HAP-1 (cell line): ENCODE measurements around the gene GSG1L2.

Experiments used
- DNase-seq, 2 experiments: peaks; one replicate each; pipeline ENCODE4 v3.0.0-alpha.2; 2016 to 2020; ENCODE audit warnings: low spot score in 2 of 2
- H3K27me3 ChIP-seq: fragments of 250-450 bp; sonication (Bioruptor Pico); 2 replicates; pipeline ENCODE4 v1.5.1; 2020; ENCODE audit warnings: low read depth, mild to moderate bottlenecking, moderate library complexity
- H3K36me3 ChIP-seq: fragments of 250-450 bp; sonication (Bioruptor Pico); replicated peaks from 2 replicates; pipeline ENCODE4 v1.5.1; 2020; ENCODE audit warnings: mild to moderate bottlenecking
- H3K4me1 ChIP-seq: fragments of 250-450 bp; sonication (Bioruptor Pico); 2 replicates; pipeline ENCODE4 v1.5.1; 2020; ENCODE audit warnings: mild to moderate bottlenecking
- H3K4me3 ChIP-seq: fragments of 250-450 bp; sonication (Bioruptor Pico); 2 replicates; pipeline ENCODE4 v1.5.1; 2020; ENCODE audit warnings: mild to moderate bottlenecking, moderate library complexity
- H3K9me3 ChIP-seq: fragments of 250-450 bp; sonication (Bioruptor Pico); 2 replicates; pipeline ENCODE4 v1.5.1; 2020; ENCODE audit warnings: mild to moderate bottlenecking, moderate library complexity
- in situ Hi-C: fragments of 300-500 bp; cut with MboI; formaldehyde crosslinking; loops from 3 replicates; pipeline ENCODE4 v1.14.3; 2020; ENCODE audit warnings: low sequenced_read_pairs, inconsistent platforms, mixed read lengths

The GSG1L2 gene

GRCh38 chr17:9839433-9839832, 17.6 kb upstream of the GSG1L2 start:
- in situ Hi-C loops: no loop called here
- H3K9me3 ChIP-seq: no peaks in the 10 kb centered on the region; the same call in 1 of the 2 replicates
- no peak overlapping the region for H3K4me3 ChIP-seq
- no peaks in the 10 kb centered on the region for H3K36me3 ChIP-seq
- DNase-seq: no peak
- H3K4me1 ChIP-seq: no peaks in the 10 kb centered on the region
- H3K27me3 ChIP-seq: no peaks in the 10 kb centered on the region

- no peaks in the 10 kb centered on the region for H3K9me3 ChIP-seq
- no peak overlapping the region for H3K4me3 ChIP-seq
- in situ Hi-C loops: no loop called here
- no peaks in the 10 kb centered on the region for H3K36me3 ChIP-seq
- no peaks in the 10 kb centered on the region for H3K4me1 ChIP-seq
- DNase-seq: no peak
- no peaks in the 10 kb centered on the region for H3K27me3 ChIP-seq
Measured at GRCh38 chr17:9837551-9838471, 15.9 kb upstream of the GSG1L2 start.

GRCh38 chr17:9833922-9834321, 12.0 kb upstream of the GSG1L2 start:
- H3K9me3 ChIP-seq: no peaks in the 10 kb centered on the region
- no peak overlapping the region for H3K4me3 ChIP-seq
- H3K27me3 ChIP-seq: no peaks in the 10 kb centered on the region
- no peaks in the 10 kb centered on the region for H3K4me1 ChIP-seq
- DNase-seq: no peak
- H3K36me3 ChIP-seq: no peaks in the 10 kb centered on the region
- in situ Hi-C loops: no loop called here

GRCh38 chr17:9830711-9831110, 8.8 kb upstream of the GSG1L2 start:
- H3K4me1 ChIP-seq: no peaks in the 10 kb centered on the region
- H3K27me3 ChIP-seq: no peaks in the 10 kb centered on the region
- no peaks in the 10 kb centered on the region for H3K36me3 ChIP-seq
- no peak for DNase-seq
- in situ Hi-C loops: no loop called here
- H3K4me3 ChIP-seq: no peak overlapping the region
- H3K9me3 ChIP-seq: no peaks in the 10 kb centered on the region

DNA sequence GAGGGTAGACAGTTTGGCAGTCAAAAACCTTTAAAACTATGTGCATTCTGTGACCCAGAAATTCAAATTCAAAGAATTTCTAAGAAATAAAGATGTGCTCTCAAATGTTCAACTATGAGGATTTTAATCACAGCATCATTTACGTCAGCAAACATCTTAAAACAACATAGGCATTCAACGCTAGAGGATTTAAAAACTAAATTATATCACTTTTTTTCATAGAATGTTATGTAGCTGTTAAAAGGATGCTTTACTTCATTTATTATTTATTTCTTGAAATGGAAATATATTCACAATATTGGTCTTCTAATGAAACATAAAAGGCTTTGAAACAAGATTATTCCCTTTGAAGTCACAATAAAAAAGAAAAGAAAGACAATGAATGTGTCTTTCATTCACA, 7.5 kb upstream of the GSG1L2 start:
- Histone ChIP-seq H3K4me1 (no peaks in the 10 kb centered on the region), H3K36me3 (no peaks in the 10 kb centered on the region), H3K27me3 (no peaks in the 10 kb centered on the region), H3K4me3 (no peak overlapping the region), H3K9me3 (no peaks in the 10 kb centered on the region)
- in situ Hi-C loops: no loop called here
- no peak for DNase-seq

- Histone ChIP-seq H3K4me3 (no peak overlapping the region), H3K36me3 (no peaks in the 10 kb centered on the region), H3K4me1 (no peaks in the 10 kb centered on the region), H3K27me3 (no peaks in the 10 kb centered on the region), H3K9me3 (no peaks in the 10 kb centered on the region)
- in situ Hi-C loops: no loop called here
- no peak for DNase-seq
Measured at GRCh38 chr17:9828296-9829295, 6.7 kb upstream of the GSG1L2 start.

GRCh38 chr17:9825641-9826150, 3.8 kb upstream of the GSG1L2 start, which contains the start of gene GLP2R:
TSS of gene GLP2R (plus strand) at chr17:9825924. CDS start at chr17:9826064, 140 bp downstream.
- Histone ChIP-seq H3K4me1 (no peaks in the 10 kb centered on the region), H3K4me3 (no peak within 1 kb of the TSS), H3K27me3 (no peaks in the 10 kb centered on the region), H3K9me3 (no peaks in the 10 kb centered on the region), H3K36me3 (no peaks in the 10 kb centered on the region)
- DNase-seq: no peak
- in situ Hi-C loops: no loop called here

- Histone ChIP-seq H3K27me3 (no peaks in the 10 kb centered on the region), H3K9me3 (no peaks in the 10 kb centered on the region), H3K4me3 (no peak overlapping the region), H3K36me3 (no peaks in the 10 kb centered on the region), H3K4me1 (no peaks in the 10 kb centered on the region)
- in situ Hi-C loops: no loop called here
- no peak for DNase-seq
Measured at GRCh38 chr17:9824797-9825338, 3.0 kb upstream of the GSG1L2 start.

GRCh38 chr17:9824094-9824493, 2.2 kb upstream of the GSG1L2 start:
- no peaks in the 10 kb centered on the region for H3K4me1 ChIP-seq
- no peaks in the 10 kb centered on the region for H3K36me3 ChIP-seq
- in situ Hi-C loops: no loop called here
- H3K27me3 ChIP-seq: no peaks in the 10 kb centered on the region
- no peaks in the 10 kb centered on the region for H3K9me3 ChIP-seq
- DNase-seq: no peak
- H3K4me3 ChIP-seq: no peak overlapping the region

DNA sequence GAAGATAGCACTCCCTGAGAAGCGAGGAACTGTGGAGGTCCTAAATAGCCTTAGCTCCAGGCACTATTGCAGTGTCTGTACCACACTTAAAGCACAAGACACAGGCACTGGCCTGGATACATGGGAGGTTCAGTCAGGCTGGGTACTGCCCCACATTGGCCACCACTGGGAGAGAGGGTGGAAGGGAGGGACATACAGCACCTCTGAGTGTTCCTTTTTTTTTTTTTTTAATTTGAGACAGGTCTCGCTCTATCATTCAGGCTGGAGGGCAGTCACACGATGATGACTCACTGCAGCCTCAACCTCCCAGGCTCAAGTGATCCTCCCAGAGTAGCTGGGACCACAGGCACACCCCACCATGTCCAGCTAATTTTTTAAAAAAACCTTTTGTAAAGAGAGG, 1.4 kb downstream of the GSG1L2 start:
- Histone ChIP-seq H3K4me3 (no peak overlapping the region), H3K9me3 (no peaks in the 10 kb centered on the region), H3K36me3 (no peaks in the 10 kb centered on the region), H3K4me1 (no peaks in the 10 kb centered on the region), H3K27me3 (no peaks in the 10 kb centered on the region)
- DNase-seq: no peak
- in situ Hi-C loops: no loop called here

DNA sequence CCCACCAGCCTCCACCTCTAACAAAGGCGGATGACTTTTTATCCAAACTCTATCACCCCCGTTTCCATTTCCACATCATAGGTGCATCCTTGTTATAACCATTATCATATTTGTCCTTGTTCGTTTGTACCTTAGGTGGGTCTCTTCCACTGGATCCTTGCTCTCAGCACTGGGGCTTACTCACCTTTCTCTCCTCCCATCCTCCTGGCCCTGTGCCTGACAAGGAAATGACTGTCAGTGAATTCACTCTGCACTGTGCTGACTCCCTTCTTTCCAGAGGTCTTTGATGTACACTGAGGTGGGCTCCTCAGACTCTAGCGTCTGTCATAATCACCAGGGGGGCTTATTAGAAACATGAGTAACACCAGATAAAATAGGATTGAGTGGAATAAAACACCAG, 3.1 kb downstream of the GSG1L2 start:
- in situ Hi-C loops: loop anchor here (10.0 kb wide), 1 partner anchor 46 kb away; no protein-coding TSS in a partner anchor
- H3K4me1 ChIP-seq: no peaks in the 10 kb centered on the region
- H3K36me3 ChIP-seq: no peaks in the 10 kb centered on the region
- H3K9me3 ChIP-seq: no peaks in the 10 kb centered on the region
- DNase-seq: no peak
- H3K27me3 ChIP-seq: no peaks in the 10 kb centered on the region
- no peak overlapping the region for H3K4me3 ChIP-seq

DNA sequence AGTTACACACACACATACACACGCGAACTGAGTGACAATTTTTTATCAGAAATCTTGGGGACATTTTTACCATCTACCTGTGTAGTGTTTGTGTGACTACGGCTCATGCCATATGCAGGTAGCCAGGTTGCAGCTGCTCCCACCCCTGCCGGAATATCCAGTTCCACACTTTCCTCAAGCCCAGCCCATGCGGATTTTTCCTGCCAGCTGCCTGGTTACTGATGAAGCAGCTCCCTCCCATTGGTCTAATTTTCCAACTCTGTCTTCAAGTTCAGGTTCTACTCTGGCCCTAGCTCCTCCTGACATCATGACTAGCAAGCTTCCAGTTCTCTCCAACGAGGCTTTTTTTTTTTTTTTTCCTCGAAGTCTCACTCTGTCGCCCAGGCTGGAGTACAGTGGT, 4.8 kb downstream of the GSG1L2 start:
- Histone ChIP-seq H3K4me3 (no peak overlapping the region), H3K9me3 (no peaks in the 10 kb centered on the region), H3K36me3 (no peaks in the 10 kb centered on the region), H3K27me3 (no peaks in the 10 kb centered on the region), H3K4me1 (no peaks in the 10 kb centered on the region)
- in situ Hi-C loops: loop anchor here (10.0 kb wide), 1 partner anchor 48 kb away; no protein-coding TSS in a partner anchor
- no peak for DNase-seq

DNA sequence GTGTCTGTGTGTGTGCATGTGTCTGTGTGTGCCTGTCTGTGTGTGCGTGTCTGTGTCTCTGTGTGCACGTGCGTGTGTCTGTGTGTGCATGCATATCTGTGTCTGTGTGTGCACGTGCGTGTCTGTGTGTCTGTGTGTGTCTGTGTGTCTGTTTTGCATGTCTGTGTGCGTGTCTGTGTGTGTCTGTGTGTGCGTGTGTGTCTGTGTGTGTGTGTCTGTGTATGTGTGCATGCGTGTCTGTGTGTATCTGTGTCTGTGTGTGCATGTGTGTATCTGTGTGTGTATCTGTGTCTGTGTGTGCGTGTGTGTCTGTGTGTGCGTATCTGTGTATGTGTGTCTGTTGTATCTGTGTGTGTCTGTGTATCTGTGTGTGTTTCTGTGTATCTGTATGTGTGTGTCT, 5.4 kb downstream of the GSG1L2 start:
- H3K36me3 ChIP-seq: no peaks in the 10 kb centered on the region
- H3K27me3 ChIP-seq: no peaks in the 10 kb centered on the region
- H3K9me3 ChIP-seq: no peaks in the 10 kb centered on the region
- in situ Hi-C loops: loop anchor here (10.0 kb wide), 1 partner anchor 48 kb away; no protein-coding TSS in a partner anchor
- no peaks in the 10 kb centered on the region for H3K4me1 ChIP-seq
- H3K4me3 ChIP-seq: no peak overlapping the region
- DNase-seq: no peak
